IPS-15b (cell line): Measurements from ENCODE around the gene FNDC3B.

ENCODE experiments used
- H3K27me3 ChIP-seq: one replicate; pipeline ENCODE4 v1.6.1; 2013; ENCODE audit warnings: low read length; ENCODE audit not compliant: control insufficient read depth, insufficient read depth
- H3K36me3 ChIP-seq: one replicate; pipeline ENCODE4 v1.6.1; 2013; ENCODE audit warnings: low read length; ENCODE audit not compliant: control insufficient read depth, insufficient read depth
- H3K4me1 ChIP-seq: one replicate; pipeline ENCODE4 v1.6.1; 2013; ENCODE audit warnings: mild to moderate bottlenecking, low read length; ENCODE audit not compliant: control insufficient read depth, insufficient read depth
- H3K4me3 ChIP-seq: one replicate; pipeline ENCODE4 v1.5.1; 2013; ENCODE audit warnings: low read depth, low read length
- H3K9ac ChIP-seq: one replicate; pipeline ENCODE4 v1.6.1; 2013; ENCODE audit warnings: low read depth, mild to moderate bottlenecking, low read length
- H3K9me3 ChIP-seq: one replicate; pipeline ENCODE4 v1.6.1; 2013; ENCODE audit warnings: mild to moderate bottlenecking, low read length; ENCODE audit not compliant: control insufficient read depth, insufficient read depth

FNDC3B gene

DNA sequence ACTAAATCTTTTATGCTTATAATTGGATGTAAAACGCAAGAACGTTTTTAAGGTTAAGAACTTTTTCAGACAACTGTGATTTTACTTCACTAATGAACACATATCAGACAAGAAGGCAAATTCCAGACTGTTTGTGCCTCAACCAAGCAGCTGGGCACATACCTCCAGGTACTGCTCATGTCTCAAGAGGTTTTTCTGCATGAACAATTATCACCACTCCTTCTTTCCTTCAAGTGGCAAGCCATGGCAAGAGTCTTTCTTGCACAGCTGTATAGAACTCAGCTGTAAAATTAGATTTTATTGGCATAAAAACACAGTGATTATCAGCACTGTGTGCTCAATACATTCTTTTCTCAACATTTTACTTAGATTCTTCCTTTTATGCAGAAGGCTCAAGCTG, 64.3 kb downstream of the FNDC3B start:
- Histone ChIP-seq H3K4me1 (peaks cover 40% of the 10 kb centered on the region), H3K9ac (peak overlapping the region; percentile 16)

DNA sequence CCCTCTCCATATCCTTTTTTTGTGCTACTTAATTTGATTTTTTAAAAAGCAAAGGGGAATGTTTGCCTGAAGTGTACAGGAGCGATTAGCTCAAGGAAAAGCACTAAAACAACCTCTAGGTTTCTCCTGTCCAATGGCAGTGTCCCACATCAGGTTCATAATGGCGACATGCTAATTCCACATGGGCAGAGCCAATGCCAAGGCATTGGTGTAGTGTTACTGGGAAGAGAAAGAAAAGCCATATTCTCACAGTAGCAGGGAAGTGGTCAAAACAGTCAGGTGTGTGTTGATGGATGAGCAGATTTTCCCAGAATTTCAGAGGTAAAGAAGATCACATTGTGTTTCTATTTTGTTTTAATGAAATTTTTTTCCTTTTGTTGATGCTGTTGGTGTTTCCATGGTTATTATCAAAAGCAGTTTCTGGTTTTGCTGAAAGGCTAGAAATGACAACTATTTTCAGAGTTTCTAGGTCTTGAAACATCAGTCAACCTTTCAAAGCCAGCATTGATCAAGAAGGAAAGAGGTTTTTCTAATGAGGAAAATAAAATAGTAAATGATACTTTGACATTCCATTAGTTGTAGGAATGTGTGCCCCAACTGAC, 65.2 kb downstream of the FNDC3B start:
- no peak overlapping the region for H3K9ac ChIP-seq
- no peaks in the 10 kb centered on the region for H3K9me3 ChIP-seq
- H3K4me1 ChIP-seq, result peaks cover 34% of the 10 kb centered on the region
- peaks cover 2% of the 10 kb centered on the region for H3K36me3 ChIP-seq
- no peak overlapping the region for H3K4me3 ChIP-seq
- no peaks in the 10 kb centered on the region for H3K27me3 ChIP-seq

More for the DNA sequence above, 64.3 kb downstream of the FNDC3B start:
- no peak overlapping the region for H3K4me3 ChIP-seq
- no peaks in the 10 kb centered on the region for H3K9me3 ChIP-seq
- peaks cover 2% of the 10 kb centered on the region for H3K36me3 ChIP-seq
- no peaks in the 10 kb centered on the region for H3K27me3 ChIP-seq

GRCh38 chr3:172106037-172106954, 66.9 kb downstream of the FNDC3B start:
- Histone ChIP-seq H3K9me3 (no peaks in the 10 kb centered on the region), H3K4me3 (no peak overlapping the region), H3K27me3 (no peaks in the 10 kb centered on the region), H3K9ac (no peak overlapping the region), H3K4me1 (peaks cover 34% of the 10 kb centered on the region), H3K36me3 (peaks cover 2% of the 10 kb centered on the region)

- H3K27me3 ChIP-seq, result no peaks in the 10 kb centered on the region
- H3K9me3 ChIP-seq, result no peaks in the 10 kb centered on the region
- no peak overlapping the region for H3K9ac ChIP-seq
- H3K4me3 ChIP-seq, result no peak overlapping the region
- peaks cover 34% of the 10 kb centered on the region for H3K4me1 ChIP-seq
- H3K36me3 ChIP-seq, result peaks cover 2% of the 10 kb centered on the region
Observed at GRCh38 chr3:172106989-172107388, 67.6 kb downstream of the FNDC3B start.

- Histone ChIP-seq H3K4me3 (no peak overlapping the region), H3K36me3 (peaks cover 2% of the 10 kb centered on the region), H3K27me3 (no peaks in the 10 kb centered on the region), H3K9ac (no peak overlapping the region), H3K4me1 (peaks cover 34% of the 10 kb centered on the region), H3K9me3 (no peaks in the 10 kb centered on the region)
Observed at GRCh38 chr3:172107403-172107802, 68.0 kb downstream of the FNDC3B start.

- H3K4me3 ChIP-seq, result no peak overlapping the region
- H3K27me3 ChIP-seq, result no peaks in the 10 kb centered on the region
- H3K9me3 ChIP-seq, result no peaks in the 10 kb centered on the region
- peaks cover 2% of the 10 kb centered on the region for H3K36me3 ChIP-seq
- H3K4me1 ChIP-seq, result peaks cover 21% of the 10 kb centered on the region
- no peak overlapping the region for H3K9ac ChIP-seq
Observed at GRCh38 chr3:172110127-172110779, 70.9 kb downstream of the FNDC3B start.

GRCh38 chr3:172111163-172111562, 71.8 kb downstream of the FNDC3B start:
- Histone ChIP-seq H3K36me3 (peaks cover under 1% of the 10 kb centered on the region), H3K4me3 (no peak overlapping the region), H3K4me1 (peaks cover 13% of the 10 kb centered on the region), H3K27me3 (no peaks in the 10 kb centered on the region), H3K9ac (no peak overlapping the region), H3K9me3 (no peaks in the 10 kb centered on the region)

DNA sequence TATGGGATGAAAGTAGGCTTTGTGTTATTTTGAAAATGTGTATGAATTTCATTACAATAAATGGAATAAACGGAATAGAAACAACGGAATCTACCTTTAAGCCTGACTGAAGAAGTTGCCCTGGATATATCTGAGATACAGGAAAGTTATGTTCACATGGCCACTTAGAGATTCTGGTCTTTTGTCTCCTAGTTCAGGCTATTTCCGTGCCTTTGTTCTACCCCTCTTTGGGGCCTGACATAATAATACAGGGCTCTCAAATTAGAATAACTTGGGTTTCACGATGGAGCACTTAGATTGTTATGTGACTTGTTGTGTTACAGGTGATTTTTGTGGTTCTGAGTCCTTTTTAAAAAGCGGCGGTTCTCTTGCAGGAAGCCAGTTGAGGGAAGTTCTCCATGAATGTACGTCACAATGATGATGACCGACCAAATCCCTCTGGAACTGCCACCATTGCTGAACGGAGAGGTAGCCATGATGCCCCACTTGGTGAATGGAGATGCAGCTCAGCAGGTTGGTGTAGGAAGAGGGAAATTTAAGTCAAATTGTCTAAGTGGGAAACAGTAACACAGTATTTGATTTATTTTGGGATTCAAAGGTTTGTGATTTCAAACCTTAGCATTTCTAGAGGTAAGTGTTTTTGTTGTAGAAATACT, 72.8 kb downstream of the FNDC3B start:
- H3K27me3 ChIP-seq, result no peaks in the 10 kb centered on the region
- H3K4me1 ChIP-seq, result peaks cover 3% of the 10 kb centered on the region
- no peak overlapping the region for H3K4me3 ChIP-seq
- no peaks in the 10 kb centered on the region for H3K36me3 ChIP-seq
- no peak overlapping the region for H3K9ac ChIP-seq
- H3K9me3 ChIP-seq, result no peaks in the 10 kb centered on the region

DNA sequence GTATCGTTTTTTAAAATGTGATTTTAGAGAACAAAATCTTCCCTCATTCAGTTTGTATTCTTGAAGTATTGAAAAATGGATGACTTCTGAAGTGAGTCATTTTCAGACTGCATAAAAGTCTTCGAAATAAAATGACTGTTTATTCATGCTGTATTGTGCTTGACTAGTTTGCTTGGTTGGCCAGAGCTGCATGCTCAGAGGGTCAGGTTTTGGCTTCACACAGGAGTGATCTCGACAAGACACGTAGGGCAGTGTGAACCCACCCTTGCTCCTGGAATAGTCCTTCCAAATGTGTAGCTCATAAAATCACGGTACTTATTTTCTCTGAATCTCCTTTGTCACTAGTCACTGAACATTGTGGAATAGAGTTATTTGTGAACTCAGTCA, 73.3 kb downstream of the FNDC3B start:
- Histone ChIP-seq H3K27me3 (no peaks in the 10 kb centered on the region), H3K4me3 (no peak overlapping the region), H3K36me3 (no peaks in the 10 kb centered on the region), H3K4me1 (peaks cover 3% of the 10 kb centered on the region), H3K9ac (no peak overlapping the region), H3K9me3 (no peaks in the 10 kb centered on the region)

DNA sequence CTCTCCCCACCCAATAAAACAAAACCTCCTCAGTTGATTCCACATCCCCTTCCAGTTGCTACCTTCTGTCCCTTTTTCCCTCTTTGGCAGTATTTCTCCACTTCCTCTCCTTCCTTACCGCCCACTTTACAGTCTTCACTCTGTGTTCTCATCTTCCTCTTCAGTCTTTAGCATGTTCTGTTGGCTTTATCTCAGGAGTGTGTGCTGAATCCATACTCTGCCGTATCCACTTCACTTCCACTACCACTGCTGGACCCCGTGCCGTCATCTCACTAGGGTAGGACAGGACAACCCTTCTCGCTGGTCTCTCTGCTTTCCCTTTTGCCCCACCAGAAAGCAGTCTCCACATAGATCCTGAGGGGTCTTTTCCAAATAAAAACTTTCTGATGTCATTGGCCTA, 74.3 kb downstream of the FNDC3B start:
- no peak overlapping the region for H3K9ac ChIP-seq
- H3K27me3 ChIP-seq, result no peaks in the 10 kb centered on the region
- H3K4me1 ChIP-seq, result peaks cover 3% of the 10 kb centered on the region
- H3K9me3 ChIP-seq, result no peaks in the 10 kb centered on the region
- no peaks in the 10 kb centered on the region for H3K36me3 ChIP-seq
- H3K4me3 ChIP-seq, result no peak overlapping the region

DNA sequence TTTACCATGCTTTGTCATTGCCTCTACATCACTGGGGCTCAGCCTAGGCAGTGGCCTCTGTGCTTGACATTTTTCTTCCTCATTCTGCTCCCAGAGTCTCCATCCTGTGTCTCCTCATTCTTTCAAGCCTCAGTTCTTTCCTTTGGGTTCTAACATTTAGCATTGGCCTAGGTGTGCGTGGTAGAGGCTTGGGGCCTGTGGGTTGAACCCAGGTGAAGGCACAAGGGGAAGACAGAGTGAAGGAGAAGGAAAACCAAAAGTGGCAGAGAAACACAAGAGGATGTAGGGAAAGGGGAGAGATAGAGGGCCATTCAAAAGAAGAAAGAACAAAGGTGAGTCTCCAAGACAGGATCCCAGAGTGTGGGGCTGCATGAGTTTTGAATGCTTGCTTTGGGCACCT, 75.7 kb downstream of the FNDC3B start:
- Histone ChIP-seq H3K4me1 (peaks cover 3% of the 10 kb centered on the region), H3K9ac (no peak overlapping the region), H3K9me3 (no peaks in the 10 kb centered on the region), H3K4me3 (no peak overlapping the region), H3K36me3 (no peaks in the 10 kb centered on the region), H3K27me3 (no peaks in the 10 kb centered on the region)
